Progenitor cell of endocrine pancreas (in vitro differentiated cells): ENCODE data around the gene CBL. TPM values are rescaled to one million over a fixed set of nuclear protein-coding genes. Genes with fewer than 3 reads are reported as not detected.

Source experiments
- DNase-seq: peaks from one replicate; pipeline ENCODE4 v3.0.0; 2021; ENCODE audit warnings: low spot score; ENCODE audit not compliant: unreplicated experiment
- H3K27ac Mint-ChIP-seq: 2 replicates; pipeline ENCODE4 v1.8.0; 2021; ENCODE audit warnings: mild to moderate bottlenecking, moderate library complexity, mixed read lengths
- H3K27me3 Mint-ChIP-seq: 2 replicates; pipeline ENCODE4 v1.8.0; 2021; ENCODE audit warnings: mixed read lengths
- H3K36me3 Mint-ChIP-seq: 2 replicates; pipeline ENCODE4 v1.8.0; 2022; ENCODE audit warnings: mixed read lengths; ENCODE audit not compliant: insufficient read depth
- H3K4me1 Mint-ChIP-seq: 2 replicates; pipeline ENCODE4 v1.8.0; 2021; ENCODE audit warnings: low read depth, mixed read lengths
- H3K4me3 Mint-ChIP-seq: 2 replicates; pipeline ENCODE4 v1.8.0; 2021; ENCODE audit warnings: low read depth, mild to moderate bottlenecking, moderate library complexity, mixed read lengths
- H3K9me3 Mint-ChIP-seq: 2 replicates; pipeline ENCODE4 v1.8.0; 2021; ENCODE audit warnings: low read depth, mixed read lengths
- CTCF ChIP-seq: fragments of 200-600 bp; sonication (generic); IDR thresholded peaks from one replicate; pipeline ENCODE4 v1.5.0; 2021; ENCODE audit warnings: antibody characterized with exemption, mild to moderate bottlenecking; ENCODE audit not compliant: unreplicated experiment
- total RNA-seq: library from RNA; stranded (reverse); gene quantifications from 2 replicates; pipeline ENCODE4 v1.2.1, GENCODE V29; 2021

CBL gene
- total RNA-seq, 1 donor from 2014 or later: 26.4 TPM

GRCh38 chr11:119267645-119268044, 61.5 kb downstream of the CBL start:
- no peak for DNase-seq
- Mint-ChIP-seq H3K4me3 (no peak overlapping the region), H3K27me3 (no peaks in the 10 kb centered on the region), H3K4me1 (peaks cover 3% of the 10 kb centered on the region), H3K36me3 (no peaks in the 10 kb centered on the region), H3K27ac (no peak overlapping the region), H3K9me3 (no peaks in the 10 kb centered on the region)
- no peak for TF ChIP-seq CTCF

DNA sequence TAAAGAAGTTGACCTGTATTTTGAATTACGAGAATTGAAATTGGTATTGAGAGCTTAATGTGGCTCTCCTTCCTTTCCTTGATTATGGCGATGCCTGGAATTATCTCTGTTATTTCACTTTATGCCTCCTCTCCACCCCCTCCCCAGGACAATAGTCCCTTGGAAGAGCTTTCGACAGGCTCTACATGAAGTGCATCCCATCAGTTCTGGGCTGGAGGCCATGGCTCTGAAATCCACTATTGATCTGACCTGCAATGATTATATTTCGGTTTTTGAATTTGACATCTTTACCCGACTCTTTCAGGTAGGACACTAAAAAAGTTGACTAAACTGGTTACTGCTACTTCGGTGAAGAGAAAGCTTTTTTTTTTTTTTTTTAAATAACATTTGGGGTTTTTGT, 67.6 kb downstream of the CBL start:
- H3K4me1 Mint-ChIP-seq: peaks cover 6% of the 10 kb centered on the region
- TF ChIP-seq CTCF: no peak
- H3K9me3 Mint-ChIP-seq: peaks cover 3% of the 10 kb centered on the region
- H3K27ac Mint-ChIP-seq: no peak overlapping the region
- H3K4me3 Mint-ChIP-seq: no peak overlapping the region
- no peak for DNase-seq
- no peaks in the 10 kb centered on the region for H3K27me3 Mint-ChIP-seq
- H3K36me3 Mint-ChIP-seq: peaks cover 23% of the 10 kb centered on the region

DNA sequence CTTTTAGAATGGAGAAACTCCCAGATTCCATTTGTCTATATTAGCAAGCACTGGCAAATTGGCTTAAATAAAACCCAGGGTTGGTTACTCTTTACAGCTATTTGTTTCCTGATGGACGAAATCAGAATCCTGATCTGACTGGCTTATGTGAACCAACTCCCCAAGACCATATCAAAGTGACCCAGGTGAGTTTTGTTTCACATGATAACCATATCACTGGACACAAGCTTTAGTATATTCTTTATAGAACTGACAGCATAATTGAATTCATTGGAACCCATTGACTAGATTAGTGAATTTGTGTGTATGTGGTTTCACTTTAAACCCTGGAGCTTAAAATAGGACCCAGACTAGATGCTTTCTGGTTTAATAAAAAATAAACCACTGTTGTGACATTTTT, 71.5 kb downstream of the CBL start:
- TF ChIP-seq CTCF: no peak
- H3K4me3 Mint-ChIP-seq: no peak overlapping the region
- H3K4me1 Mint-ChIP-seq: peaks cover 6% of the 10 kb centered on the region
- DNase-seq: no peak
- peaks cover 26% of the 10 kb centered on the region for H3K36me3 Mint-ChIP-seq
- H3K9me3 Mint-ChIP-seq: peaks cover 3% of the 10 kb centered on the region
- H3K27ac Mint-ChIP-seq: no peak overlapping the region
- H3K27me3 Mint-ChIP-seq: no peaks in the 10 kb centered on the region

- H3K27ac Mint-ChIP-seq: no peak overlapping the region
- no peak overlapping the region for H3K4me3 Mint-ChIP-seq
- H3K27me3 Mint-ChIP-seq: no peaks in the 10 kb centered on the region
- H3K9me3 Mint-ChIP-seq: no peaks in the 10 kb centered on the region
- H3K36me3 Mint-ChIP-seq: peaks cover 14% of the 10 kb centered on the region
- TF ChIP-seq CTCF: no peak
- no peak for DNase-seq
- H3K4me1 Mint-ChIP-seq: no peaks in the 10 kb centered on the region
Observed at GRCh38 chr11:119282495-119282894, 76.4 kb downstream of the CBL start.

GRCh38 chr11:119284344-119285157, 78.4 kb downstream of the CBL start:
- Mint-ChIP-seq H3K36me3 (peaks cover 16% of the 10 kb centered on the region), H3K4me1 (no peaks in the 10 kb centered on the region), H3K27ac (peak overlapping the region; percentile 73), H3K9me3 (no peaks in the 10 kb centered on the region), H3K4me3 (no peak overlapping the region), H3K27me3 (no peaks in the 10 kb centered on the region)
- no peak for DNase-seq
- peak; percentile 52 for TF ChIP-seq CTCF
